ENCODE measurements around the gene TGM2. TPM values are rescaled to one million over a fixed set of nuclear protein-coding genes. Genes with fewer than 3 reads are reported as not detected.

The TGM2 gene
- total RNA-seq, 1 donor from 2014 or later, result 92.8 TPM

GRCh38 chr20:38191654-38192053 lies 26.6 kb upstream of the TGM2 start:
- no peaks in the 10 kb centered on the region for H3K9me3 ChIP-seq
- H3K4me1 ChIP-seq, result no peaks in the 10 kb centered on the region
- H3K36me3 ChIP-seq, result no peaks in the 10 kb centered on the region
- no peaks in the 10 kb centered on the region for H3K27me3 ChIP-seq
- no peak for TF ChIP-seq POLR2AphosphoS5 (IDR thresholded peaks at IDR 0.05; ENCODE audit: insufficient read depth in 1 of 2, low read depth in 1 of 2)
- TF ChIP-seq CTCF (IDR thresholded peaks at IDR 0.05), result no peak
- no peak for TF ChIP-seq POLR2A (IDR thresholded peaks at IDR 0.05)
- no peak overlapping the region for H3K4me3 ChIP-seq
- H3K27ac ChIP-seq, result no peak overlapping the region
- intact Hi-C loops (cut with DNase I), result no loop called here
- DNase-seq (ENCODE audit: extremely low spot score in 2 of 2), result no peak

GRCh38 chr20:38190936-38191371 lies 25.9 kb upstream of the TGM2 start:
- intact Hi-C loops (cut with DNase I), result no loop called here
- DNase-seq (ENCODE audit: extremely low spot score in 2 of 2), result no peak

GRCh38 chr20:38190166-38190565 lies 25.1 kb upstream of the TGM2 start:
- H3K4me3 ChIP-seq, result no peak overlapping the region
- H3K27me3 ChIP-seq, result no peaks in the 10 kb centered on the region
- TF ChIP-seq POLR2A (IDR thresholded peaks at IDR 0.05) (no peak), CTCF (IDR thresholded peaks at IDR 0.05) (no peak), POLR2AphosphoS5 (IDR thresholded peaks at IDR 0.05; ENCODE audit: insufficient read depth in 1 of 2, low read depth in 1 of 2) (no peak)
- no peaks in the 10 kb centered on the region for H3K4me1 ChIP-seq
- H3K36me3 ChIP-seq, result no peaks in the 10 kb centered on the region
- peak overlapping the region; percentile 27 for H3K27ac ChIP-seq
- no peaks in the 10 kb centered on the region for H3K9me3 ChIP-seq
- intact Hi-C loops (cut with DNase I), result no loop called here
- no peak for DNase-seq (ENCODE audit: extremely low spot score in 2 of 2)

More at GRCh38 chr20:38190936-38191371, 25.9 kb upstream of the TGM2 start:
- Histone ChIP-seq H3K4me3 (no peak overlapping the region), H3K27me3 (no peaks in the 10 kb centered on the region), H3K9me3 (no peaks in the 10 kb centered on the region), H3K27ac (no peak overlapping the region), H3K36me3 (no peaks in the 10 kb centered on the region), H3K4me1 (no peaks in the 10 kb centered on the region)
- TF ChIP-seq CTCF (IDR thresholded peaks at IDR 0.05), result no peak
- peak in 1 of 2 donors; percentile 23 for TF ChIP-seq POLR2AphosphoS5 (IDR thresholded peaks at IDR 0.05; ENCODE audit: insufficient read depth in 1 of 2, low read depth in 1 of 2)

- no peak for DNase-seq (ENCODE audit: extremely low spot score in 2 of 2)
- TF ChIP-seq POLR2A (IDR thresholded peaks at IDR 0.05) (no peak), POLR2AphosphoS5 (IDR thresholded peaks at IDR 0.05; ENCODE audit: insufficient read depth in 1 of 2, low read depth in 1 of 2) (no peak), CTCF (IDR thresholded peaks at IDR 0.05) (no peak)
- no peaks in the 10 kb centered on the region for H3K27me3 ChIP-seq
- H3K27ac ChIP-seq, result no peak overlapping the region
- no peaks in the 10 kb centered on the region for H3K4me1 ChIP-seq
- H3K9me3 ChIP-seq, result no peaks in the 10 kb centered on the region
- intact Hi-C loops (cut with DNase I), result no loop called here
- H3K4me3 ChIP-seq, result no peak overlapping the region
- H3K36me3 ChIP-seq, result no peaks in the 10 kb centered on the region
These were observed 22.4 kb upstream of the TGM2 start for GRCh38 chr20:38187517-38187916.

GRCh38 chr20:38186788-38187221 lies 21.7 kb upstream of the TGM2 start:
- Histone ChIP-seq H3K9me3 (no peaks in the 10 kb centered on the region), H3K27ac (no peak overlapping the region), H3K36me3 (no peaks in the 10 kb centered on the region), H3K4me3 (no peak overlapping the region), H3K27me3 (no peaks in the 10 kb centered on the region), H3K4me1 (no peaks in the 10 kb centered on the region)
- no peak for TF ChIP-seq POLR2A (IDR thresholded peaks at IDR 0.05)
- no peak for TF ChIP-seq POLR2AphosphoS5 (IDR thresholded peaks at IDR 0.05; ENCODE audit: insufficient read depth in 1 of 2, low read depth in 1 of 2)
- TF ChIP-seq CTCF (IDR thresholded peaks at IDR 0.05), result no peak
- intact Hi-C loops (cut with DNase I), result no loop called here
- DNase-seq (ENCODE audit: extremely low spot score in 2 of 2), result no peak
